ENCODE measurements around the gene TMEM39B. TPM values are rescaled to one million over a fixed set of nuclear protein-coding genes. Genes with fewer than 3 reads are reported as not detected.

Gene TMEM39B
- total RNA-seq, 1 experiment from 2014 or later, result 12.1 TPM

DNA sequence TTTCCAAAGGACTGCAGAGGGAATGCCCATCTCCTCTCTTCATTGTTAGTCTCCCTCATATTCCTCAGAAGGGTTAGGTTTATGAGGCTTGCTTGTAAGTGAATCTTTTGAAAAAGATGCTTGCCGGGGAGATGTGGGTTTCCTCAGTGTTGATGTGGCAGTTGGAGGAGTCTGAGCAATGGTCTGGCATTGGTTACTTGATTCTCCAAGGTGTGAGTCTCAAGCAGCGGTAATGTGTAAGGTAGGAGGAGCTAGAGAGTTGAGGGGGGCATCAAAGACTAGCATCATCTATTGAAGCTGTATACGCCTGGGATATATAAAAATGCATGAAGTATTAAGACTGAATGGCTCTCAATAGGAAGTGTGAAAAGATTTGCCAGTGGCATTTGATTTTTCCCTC lies 37.6 kb upstream of the TMEM39B start:
- H3K36me3 ChIP-seq (ENCODE audit: control insufficient read depth, insufficient read depth, low read length), result peaks cover 1% of the 10 kb centered on the region; the same call in 1 of the 2 replicates
- DNase-seq, result no peak
- no peak overlapping the region for H3K27ac Mint-ChIP-seq (ENCODE audit: unreplicated experiment)
- H3K9me3 ChIP-seq, result no peaks in the 10 kb centered on the region
- ChIA-PET CTCF (no interaction called here), POLR2A (no interaction called here)
- H3K4me3 ChIP-seq (ENCODE audit: low read depth, low read length), result no peak overlapping the region
- peaks cover 11% of the 10 kb centered on the region for H3K4me1 ChIP-seq
- H3K36me3 Mint-ChIP-seq (ENCODE audit: insufficient read depth, unreplicated experiment), result peaks cover 82% of the 10 kb centered on the region
- H3K27me3 Mint-ChIP-seq (ENCODE audit: insufficient read depth, unreplicated experiment), result no peaks in the 10 kb centered on the region
- intact Hi-C loops (cut with micrococcal nuclease; ENCODE audit: unreplicated experiment), result no loop called here
- peaks cover 12% of the 10 kb centered on the region for H3K4me1 Mint-ChIP-seq (ENCODE audit: low read depth, unreplicated experiment)
- no peaks in the 10 kb centered on the region for H3K9me3 Mint-ChIP-seq (ENCODE audit: unreplicated experiment)
- no TSS peak for BruUV-seq (replicated peaks)
- TF ChIP-seq, protein P1, sequence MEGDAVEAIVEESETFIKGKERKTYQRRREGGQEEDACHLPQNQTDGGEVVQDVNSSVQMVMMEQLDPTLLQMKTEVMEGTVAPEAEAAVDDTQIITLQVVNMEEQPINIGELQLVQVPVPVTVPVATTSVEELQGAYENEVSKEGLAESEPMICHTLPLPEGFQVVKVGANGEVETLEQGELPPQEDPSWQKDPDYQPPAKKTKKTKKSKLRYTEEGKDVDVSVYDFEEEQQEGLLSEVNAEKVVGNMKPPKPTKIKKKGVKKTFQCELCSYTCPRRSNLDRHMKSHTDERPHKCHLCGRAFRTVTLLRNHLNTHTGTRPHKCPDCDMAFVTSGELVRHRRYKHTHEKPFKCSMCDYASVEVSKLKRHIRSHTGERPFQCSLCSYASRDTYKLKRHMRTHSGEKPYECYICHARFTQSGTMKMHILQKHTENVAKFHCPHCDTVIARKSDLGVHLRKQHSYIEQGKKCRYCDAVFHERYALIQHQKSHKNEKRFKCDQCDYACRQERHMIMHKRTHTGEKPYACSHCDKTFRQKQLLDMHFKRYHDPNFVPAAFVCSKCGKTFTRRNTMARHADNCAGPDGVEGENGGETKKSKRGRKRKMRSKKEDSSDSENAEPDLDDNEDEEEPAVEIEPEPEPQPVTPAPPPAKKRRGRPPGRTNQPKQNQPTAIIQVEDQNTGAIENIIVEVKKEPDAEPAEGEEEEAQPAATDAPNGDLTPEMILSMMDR (IDR thresholded peaks at IDR 0.05; ENCODE audit: insufficient read depth in 1 of 2, low read depth in 1 of 2, low read length in 1 of 2, severe bottlenecking in 1 of 2, unreplicated experiment in 1 of 2), result no peak
- no peaks in the 10 kb centered on the region for H3K27me3 ChIP-seq (replicated peaks; ENCODE audit: control insufficient read depth, insufficient read depth, low read length)
- H3K4me3 Mint-ChIP-seq (ENCODE audit: unreplicated experiment), result no peak overlapping the region

DNA sequence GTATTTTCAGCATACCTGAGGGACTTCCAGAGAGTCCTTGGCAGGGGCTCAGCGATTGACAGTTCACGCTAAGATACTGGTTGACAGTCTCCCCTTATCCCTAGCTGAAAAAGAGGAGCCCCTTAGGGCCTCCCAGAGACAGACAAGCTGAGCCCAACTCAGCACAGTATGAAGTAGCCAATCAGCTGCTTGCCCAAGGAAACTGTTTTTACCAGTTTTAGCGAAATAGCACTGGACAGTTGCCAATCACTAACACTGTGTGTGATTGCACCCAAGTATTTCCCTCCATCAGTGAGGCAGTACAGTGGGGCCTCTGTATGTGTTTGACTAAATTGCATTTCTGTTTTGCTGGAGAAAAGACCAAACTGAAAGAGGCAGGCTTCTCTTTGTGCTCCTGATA lies 32.0 kb upstream of the TMEM39B start:
- intact Hi-C loops (cut with micrococcal nuclease; ENCODE audit: unreplicated experiment), result no loop called here
- no peak overlapping the region for H3K27ac Mint-ChIP-seq (ENCODE audit: unreplicated experiment)
- CTCF ChIA-PET, result no interaction called here

DNA sequence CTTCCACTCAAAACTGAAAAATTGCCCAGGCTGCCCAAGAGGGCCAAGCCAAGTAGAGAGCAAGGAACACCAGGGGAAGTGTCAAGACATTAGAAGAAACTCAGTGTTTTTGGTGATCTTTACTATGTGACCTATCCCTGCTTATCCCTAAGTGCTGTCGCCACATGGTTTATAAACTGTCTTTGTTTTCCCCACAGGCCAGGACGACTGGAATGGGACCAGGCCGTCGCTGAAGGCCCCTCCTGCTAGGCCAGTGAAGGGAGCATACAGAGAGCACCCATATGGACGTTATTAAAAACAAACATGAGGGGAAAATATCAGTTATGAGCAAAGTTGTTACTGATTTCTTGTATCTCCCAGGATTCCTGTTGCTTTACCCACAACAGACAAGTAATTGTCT lies 30.4 kb upstream of the TMEM39B start:
- H3K36me3 Mint-ChIP-seq (ENCODE audit: insufficient read depth, unreplicated experiment), result peaks cover 36% of the 10 kb centered on the region
- TF ChIP-seq, protein P1 (IDR thresholded peaks at IDR 0.05; ENCODE audit: insufficient read depth in 1 of 2, low read depth in 1 of 2, low read length in 1 of 2, severe bottlenecking in 1 of 2, unreplicated experiment in 1 of 2), result no peak
- ChIA-PET POLR2A (no interaction called here), CTCF (no interaction called here)
- H3K4me3 Mint-ChIP-seq (ENCODE audit: unreplicated experiment), result no peak overlapping the region
- no peak for DNase-seq
- Histone ChIP-seq H3K9me3 (no peaks in the 10 kb centered on the region), H3K27me3 (replicated peaks; ENCODE audit: control insufficient read depth, insufficient read depth, low read length) (no peaks in the 10 kb centered on the region), H3K36me3 (ENCODE audit: control insufficient read depth, insufficient read depth, low read length) (peaks cover 1% of the 10 kb centered on the region; the same call in 1 of the 2 replicates), H3K4me3 (ENCODE audit: low read depth, low read length) (no peak overlapping the region), H3K4me1 (no peaks in the 10 kb centered on the region)
- no peak overlapping the region for H3K27ac Mint-ChIP-seq (ENCODE audit: unreplicated experiment)
- H3K9me3 Mint-ChIP-seq (ENCODE audit: unreplicated experiment), result no peaks in the 10 kb centered on the region
- intact Hi-C loops (cut with micrococcal nuclease; ENCODE audit: unreplicated experiment), result no loop called here
- no peaks in the 10 kb centered on the region for H3K27me3 Mint-ChIP-seq (ENCODE audit: insufficient read depth, unreplicated experiment)
- no TSS peak for BruUV-seq (replicated peaks)
- no peaks in the 10 kb centered on the region for H3K4me1 Mint-ChIP-seq (ENCODE audit: low read depth, unreplicated experiment)

More for the DNA sequence above, 32.0 kb upstream of the TMEM39B start:
- H3K36me3 ChIP-seq (ENCODE audit: control insufficient read depth, insufficient read depth, low read length), result peaks cover 1% of the 10 kb centered on the region; the same call in 1 of the 2 replicates
- Mint-ChIP-seq H3K4me1 (ENCODE audit: low read depth, unreplicated experiment) (no peaks in the 10 kb centered on the region), H3K36me3 (ENCODE audit: insufficient read depth, unreplicated experiment) (peaks cover 50% of the 10 kb centered on the region), H3K27me3 (ENCODE audit: insufficient read depth, unreplicated experiment) (no peaks in the 10 kb centered on the region), H3K4me3 (ENCODE audit: unreplicated experiment) (no peak overlapping the region), H3K9me3 (ENCODE audit: unreplicated experiment) (no peaks in the 10 kb centered on the region)
- H3K4me1 ChIP-seq, result no peaks in the 10 kb centered on the region
- TF ChIP-seq, protein P1 (IDR thresholded peaks at IDR 0.05; ENCODE audit: insufficient read depth in 1 of 2, low read depth in 1 of 2, low read length in 1 of 2, severe bottlenecking in 1 of 2, unreplicated experiment in 1 of 2), result no peak
- no peaks in the 10 kb centered on the region for H3K27me3 ChIP-seq (replicated peaks; ENCODE audit: control insufficient read depth, insufficient read depth, low read length)
- H3K9me3 ChIP-seq, result no peaks in the 10 kb centered on the region
- POLR2A ChIA-PET, result no interaction called here
- no peak for DNase-seq
- no TSS peak for BruUV-seq (replicated peaks)
- H3K4me3 ChIP-seq (ENCODE audit: low read depth, low read length), result no peak overlapping the region
